Suprapubic skin (tissue), 3 donors: ENCODE measurements around the gene OTC.

Source experiments
- EP300 ChIP-seq: sonication (generic); formaldehyde crosslinking; IDR thresholded peaks from one replicate; pipeline ENCODE4 v1.6.1; 2017; ENCODE audit warnings: antibody characterized with exemption
- POLR2A ChIP-seq, 2 donors: fragments of 450-650 bp; IDR thresholded peaks; one replicate each; pipeline ENCODE4 v1.6.1; 2017; ENCODE audit warnings: antibody characterized with exemption in 2 of 2, mild to moderate bottlenecking in 2 of 2, moderate library complexity in 2 of 2
- TF ChIP-seq, protein P1 (sequence below), 2 donors: fragments of 200-600 bp in 1 of 2; fragments of 450-650 bp in 1 of 2; sonication (generic) in 1 of 2; IDR thresholded peaks; one replicate each; pipeline ENCODE4 v1.5.1; 2016 to 2019; ENCODE audit warnings: antibody characterized with exemption in 2 of 2, mild to moderate bottlenecking in 1 of 2, moderate library complexity in 1 of 2

DNA sequence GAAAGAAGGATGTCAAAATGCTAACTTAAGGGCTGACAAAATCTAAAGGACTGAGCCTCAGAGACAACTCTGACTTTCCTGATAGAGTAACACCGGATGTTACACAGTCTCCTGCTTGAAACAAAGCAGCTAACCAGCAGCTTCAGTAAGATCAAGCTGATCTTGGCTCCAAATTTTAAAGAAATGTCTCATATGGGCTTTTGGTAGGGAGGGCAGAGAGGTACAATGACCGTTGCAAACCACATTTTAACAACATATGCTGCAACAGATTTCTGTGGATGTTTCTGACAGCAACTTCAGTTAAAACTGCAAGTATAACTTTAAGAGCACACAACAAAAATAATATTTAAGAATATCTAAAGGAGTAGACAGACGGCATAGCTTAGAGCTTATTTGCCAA is 34.2 kb upstream of the OTC start:
- TF ChIP-seq, protein P1, sequence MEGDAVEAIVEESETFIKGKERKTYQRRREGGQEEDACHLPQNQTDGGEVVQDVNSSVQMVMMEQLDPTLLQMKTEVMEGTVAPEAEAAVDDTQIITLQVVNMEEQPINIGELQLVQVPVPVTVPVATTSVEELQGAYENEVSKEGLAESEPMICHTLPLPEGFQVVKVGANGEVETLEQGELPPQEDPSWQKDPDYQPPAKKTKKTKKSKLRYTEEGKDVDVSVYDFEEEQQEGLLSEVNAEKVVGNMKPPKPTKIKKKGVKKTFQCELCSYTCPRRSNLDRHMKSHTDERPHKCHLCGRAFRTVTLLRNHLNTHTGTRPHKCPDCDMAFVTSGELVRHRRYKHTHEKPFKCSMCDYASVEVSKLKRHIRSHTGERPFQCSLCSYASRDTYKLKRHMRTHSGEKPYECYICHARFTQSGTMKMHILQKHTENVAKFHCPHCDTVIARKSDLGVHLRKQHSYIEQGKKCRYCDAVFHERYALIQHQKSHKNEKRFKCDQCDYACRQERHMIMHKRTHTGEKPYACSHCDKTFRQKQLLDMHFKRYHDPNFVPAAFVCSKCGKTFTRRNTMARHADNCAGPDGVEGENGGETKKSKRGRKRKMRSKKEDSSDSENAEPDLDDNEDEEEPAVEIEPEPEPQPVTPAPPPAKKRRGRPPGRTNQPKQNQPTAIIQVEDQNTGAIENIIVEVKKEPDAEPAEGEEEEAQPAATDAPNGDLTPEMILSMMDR (IDR thresholded peaks at IDR 0.05), result no peak
- TF ChIP-seq POLR2A (IDR thresholded peaks at IDR 0.05), result no peak
- TF ChIP-seq EP300, result no peak
